TTC549 (cell line): ENCODE measurements around the gene SCGB3A1.

ENCODE experiments used
- FAIRE-seq: peaks from 2 replicates; lab custom pipeline; 2012; peaks lifted over from hg19 to GRCh38; lab: Jason Lieb, UNC

The SCGB3A1 gene

DNA sequence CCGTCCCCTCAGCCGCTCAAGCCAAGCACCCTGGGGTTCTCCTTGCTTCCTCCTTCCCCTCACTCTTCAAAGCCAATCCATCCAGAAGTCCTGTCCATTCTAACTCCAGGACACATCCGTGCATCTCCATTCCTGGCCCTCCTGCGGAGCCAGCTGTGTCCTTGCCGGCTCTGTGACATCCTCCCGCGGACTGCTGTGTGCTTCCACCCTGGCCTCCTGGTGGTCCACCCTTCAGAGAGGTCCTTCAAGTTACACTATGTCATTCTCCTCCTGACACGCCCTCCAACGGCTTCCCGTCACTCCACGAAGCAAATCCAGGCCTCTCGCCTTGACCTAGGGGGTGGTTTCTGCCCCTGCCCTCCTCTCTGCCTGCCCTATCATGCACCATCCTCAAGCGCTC is 13.0 kb upstream of the SCGB3A1 start:
- no peak for FAIRE-seq

- FAIRE-seq, result no peak
Measured at GRCh38 chr5:180603076-180603594, 11.8 kb upstream of the SCGB3A1 start.

DNA sequence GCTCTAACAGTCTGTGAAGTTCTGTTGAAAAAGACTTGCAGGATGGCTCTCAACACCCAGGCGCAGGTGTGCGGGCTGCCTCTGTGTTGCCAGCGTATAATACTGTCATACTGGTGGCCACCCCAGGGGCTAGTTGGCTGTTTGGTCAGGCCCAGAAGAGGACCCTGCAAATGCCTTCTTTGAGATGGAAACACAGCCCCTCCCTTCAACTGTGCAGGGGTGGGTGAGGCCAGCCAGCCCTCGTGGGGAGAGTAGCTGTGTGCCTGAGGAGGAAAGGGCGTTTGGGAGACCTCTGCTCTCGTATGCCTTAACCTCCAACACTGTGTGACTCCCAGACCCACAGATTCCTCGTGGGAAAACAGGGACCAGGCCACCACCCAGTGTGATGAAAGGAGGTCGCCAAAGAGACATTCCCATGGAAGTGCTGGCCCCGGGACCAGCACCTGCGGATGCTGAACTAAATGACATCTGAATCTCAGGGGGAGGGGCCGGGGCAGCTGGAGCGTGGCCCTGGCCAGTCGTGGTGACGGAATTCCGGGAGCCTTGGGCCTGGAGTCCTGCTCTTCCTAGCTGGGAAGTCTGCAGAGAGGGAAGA is 11.3 kb upstream of the SCGB3A1 start:
- FAIRE-seq, result no peak

DNA sequence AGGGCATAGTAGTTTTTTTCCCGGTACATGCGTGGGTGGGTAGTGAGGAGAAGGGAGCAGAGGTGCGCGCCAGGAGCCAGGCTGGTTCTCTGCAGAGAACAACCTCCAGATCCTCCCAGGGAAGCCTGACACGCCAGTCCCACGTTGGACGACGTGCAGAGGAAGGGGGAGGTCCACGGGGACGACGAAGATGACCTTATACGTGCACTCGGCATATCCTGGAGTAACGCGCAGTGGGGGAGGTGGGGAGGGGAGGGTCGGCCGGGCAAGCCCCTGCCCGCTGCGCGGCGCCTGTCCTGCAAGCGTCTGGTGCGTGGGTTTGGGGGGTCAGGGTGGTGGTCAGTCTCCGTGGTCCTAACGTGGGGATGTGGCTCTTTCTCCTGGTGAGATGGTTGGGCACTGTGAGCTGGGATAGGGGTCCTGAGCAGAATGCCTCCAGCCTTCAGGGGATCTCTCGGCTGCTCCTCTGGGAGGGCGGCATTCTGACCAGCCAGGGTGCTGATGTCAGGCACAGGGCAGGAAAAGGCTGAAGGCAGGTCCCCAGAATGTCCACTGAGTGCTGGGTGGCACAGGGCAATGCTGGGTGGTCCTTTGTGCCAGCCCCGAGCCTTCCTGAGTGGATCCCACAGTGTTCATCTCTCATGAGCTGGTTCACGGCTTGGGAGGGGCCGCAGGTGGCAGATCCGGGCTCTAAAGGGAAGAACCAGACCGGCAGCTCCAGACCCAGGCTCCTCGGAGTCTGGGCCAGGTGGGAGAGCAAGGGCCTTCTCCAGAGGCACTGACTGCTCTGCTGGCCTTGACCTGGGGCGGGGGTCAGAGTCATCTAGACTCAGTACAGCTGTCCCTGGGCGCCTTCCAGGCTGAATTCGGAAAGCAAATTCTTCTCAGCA is 10.5 kb upstream of the SCGB3A1 start:
- FAIRE-seq, result no peak

GRCh38 chr5:180600554-180601041 is 9.3 kb upstream of the SCGB3A1 start:
- FAIRE-seq, result no peak

- no peak for FAIRE-seq
Measured at GRCh38 chr5:180599981-180600553, 8.8 kb upstream of the SCGB3A1 start.

DNA sequence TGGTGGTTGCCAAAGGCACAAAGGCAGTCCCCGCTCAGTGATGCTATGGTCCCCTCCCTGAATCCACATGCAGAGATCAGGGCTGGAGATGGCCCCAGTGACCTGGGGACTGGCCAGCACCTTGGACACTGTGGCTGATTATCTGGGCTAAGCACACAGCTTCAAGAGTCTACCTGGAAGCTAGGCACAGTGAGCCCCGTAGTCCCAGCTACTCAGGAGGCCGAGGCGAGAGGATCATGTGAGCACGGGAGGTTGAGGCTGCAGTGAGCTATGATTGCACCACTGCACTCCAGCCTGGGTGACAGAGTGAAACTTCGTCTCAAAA is 8.3 kb upstream of the SCGB3A1 start:
- FAIRE-seq, result no peak

DNA sequence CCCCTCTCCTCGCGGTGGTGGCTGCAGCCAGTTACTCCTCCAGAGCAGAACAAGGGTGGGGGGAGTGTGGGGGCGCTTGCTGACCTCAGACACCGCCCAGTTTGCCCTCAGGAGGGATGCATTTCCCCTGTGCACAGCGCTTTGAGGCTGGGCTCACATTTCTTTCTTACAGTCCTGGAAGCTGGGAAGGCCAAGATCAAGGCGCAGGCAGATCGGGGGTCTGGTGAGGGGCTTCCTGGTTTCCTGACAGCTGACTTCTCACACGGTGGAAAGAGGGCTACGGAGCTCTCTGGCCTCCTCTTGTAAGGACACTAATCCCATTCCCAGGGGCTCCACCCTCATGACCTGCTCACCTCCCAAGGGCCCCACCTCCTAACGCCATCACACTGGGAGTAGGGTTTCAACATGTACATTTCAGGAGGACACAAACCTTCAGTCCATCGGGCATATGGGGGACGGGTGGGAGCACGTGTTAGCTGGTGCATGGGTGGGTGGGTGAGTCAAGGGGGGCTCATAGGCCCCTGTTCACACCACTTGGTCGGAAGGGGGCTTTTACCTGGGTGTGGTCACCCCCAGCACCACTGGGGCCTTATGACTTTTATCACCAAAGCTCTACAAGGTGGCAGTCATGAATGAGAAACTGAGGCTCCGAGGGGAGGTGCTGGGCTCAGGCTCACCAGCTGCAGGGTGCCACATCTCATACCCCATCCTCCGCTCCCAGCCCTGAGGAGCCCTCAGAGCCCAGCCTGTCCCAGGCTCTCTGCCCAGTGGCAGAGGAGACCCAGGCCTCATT is 7.7 kb upstream of the SCGB3A1 start:
- no peak for FAIRE-seq

DNA sequence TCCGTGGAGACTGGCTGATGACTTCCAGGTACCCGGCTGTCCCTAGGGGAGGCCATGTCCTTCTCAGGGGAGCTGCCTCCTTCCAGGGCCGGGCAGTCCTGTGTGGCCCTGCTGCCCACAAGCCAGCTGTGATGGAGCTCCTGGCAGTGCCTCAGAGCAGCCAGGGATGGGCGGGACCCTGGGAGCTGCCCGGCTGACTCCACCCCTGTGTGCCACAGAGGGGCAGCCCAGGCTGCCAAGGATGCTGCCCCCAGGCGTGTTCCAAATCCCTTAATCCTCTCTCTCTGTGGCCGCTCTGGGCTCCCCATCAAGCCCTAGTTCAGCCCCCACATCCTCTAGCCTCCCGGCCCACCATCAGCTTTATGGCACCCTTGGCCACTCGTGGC is 7.0 kb upstream of the SCGB3A1 start:
- no peak for FAIRE-seq

GRCh38 chr5:180596668-180597231 is 5.5 kb upstream of the SCGB3A1 start:
- no peak for FAIRE-seq

DNA sequence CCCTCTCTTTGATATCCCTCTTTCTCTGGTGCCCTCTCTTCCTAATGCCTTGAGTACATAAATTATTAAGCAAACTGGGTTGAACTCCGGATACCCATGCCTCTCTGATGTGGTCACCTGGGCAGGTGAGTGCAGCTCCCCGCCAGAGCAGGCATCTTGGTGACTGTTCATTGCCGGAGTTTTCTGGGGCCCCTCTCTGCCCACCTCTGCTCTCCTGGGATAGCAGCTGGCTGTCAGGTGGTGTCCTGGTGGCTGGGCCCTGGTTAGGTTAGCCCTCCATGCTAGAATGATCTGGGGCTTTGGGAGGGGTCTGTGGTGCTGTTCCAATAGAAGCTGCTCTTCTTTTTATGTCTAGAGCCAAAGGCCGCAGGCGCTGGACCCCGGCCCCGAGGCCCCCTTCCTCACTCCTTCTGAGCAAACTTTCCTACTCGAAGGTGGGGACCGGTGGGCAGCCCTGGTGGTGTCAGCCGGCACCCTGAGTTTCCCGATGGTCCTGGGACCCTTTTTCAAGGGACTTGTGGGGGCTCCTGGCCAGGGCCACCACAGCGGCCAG is 4.9 kb upstream of the SCGB3A1 start:
- no peak for FAIRE-seq

GRCh38 chr5:180595381-180596114 is 4.2 kb upstream of the SCGB3A1 start:
- FAIRE-seq, result no peak

GRCh38 chr5:180595046-180595379 is 3.7 kb upstream of the SCGB3A1 start:
- FAIRE-seq, result no peak

DNA sequence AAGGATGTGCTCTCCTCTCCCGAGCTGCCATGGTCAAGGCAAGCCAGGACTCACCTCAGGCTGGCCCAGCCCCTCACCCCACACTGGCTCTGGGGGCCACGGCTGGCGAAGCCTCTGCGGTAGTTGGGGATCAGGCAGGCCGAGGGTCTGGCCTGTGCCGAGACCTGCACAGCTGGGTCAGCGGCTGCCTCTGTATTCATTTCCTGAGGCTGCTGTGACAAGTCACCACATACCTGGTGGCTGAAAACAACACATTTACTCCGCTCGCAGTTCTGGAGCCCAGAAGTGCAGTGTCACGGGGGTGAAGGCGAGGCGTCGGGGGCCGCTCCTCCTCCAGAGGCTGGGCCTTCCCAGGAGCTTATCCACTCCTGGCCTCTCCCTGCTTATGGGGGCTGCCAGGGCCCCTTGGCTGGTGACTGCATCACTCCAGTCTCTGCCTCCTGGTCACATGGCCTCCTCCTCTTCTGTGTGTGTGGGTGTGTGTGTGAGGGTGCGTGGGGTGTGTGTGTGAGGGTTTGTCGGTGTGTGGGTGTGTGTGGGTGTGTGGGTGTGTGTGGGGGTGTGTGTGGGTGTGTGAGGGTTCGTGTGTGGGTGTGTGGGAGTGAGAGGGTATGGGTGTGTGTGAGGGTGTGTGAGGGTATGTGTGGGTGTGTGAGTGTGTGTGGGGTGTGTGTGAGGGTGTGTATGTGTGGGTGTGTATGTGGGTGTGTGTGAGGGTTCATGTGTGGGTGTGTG is 3.2 kb upstream of the SCGB3A1 start:
- FAIRE-seq, result no peak

DNA sequence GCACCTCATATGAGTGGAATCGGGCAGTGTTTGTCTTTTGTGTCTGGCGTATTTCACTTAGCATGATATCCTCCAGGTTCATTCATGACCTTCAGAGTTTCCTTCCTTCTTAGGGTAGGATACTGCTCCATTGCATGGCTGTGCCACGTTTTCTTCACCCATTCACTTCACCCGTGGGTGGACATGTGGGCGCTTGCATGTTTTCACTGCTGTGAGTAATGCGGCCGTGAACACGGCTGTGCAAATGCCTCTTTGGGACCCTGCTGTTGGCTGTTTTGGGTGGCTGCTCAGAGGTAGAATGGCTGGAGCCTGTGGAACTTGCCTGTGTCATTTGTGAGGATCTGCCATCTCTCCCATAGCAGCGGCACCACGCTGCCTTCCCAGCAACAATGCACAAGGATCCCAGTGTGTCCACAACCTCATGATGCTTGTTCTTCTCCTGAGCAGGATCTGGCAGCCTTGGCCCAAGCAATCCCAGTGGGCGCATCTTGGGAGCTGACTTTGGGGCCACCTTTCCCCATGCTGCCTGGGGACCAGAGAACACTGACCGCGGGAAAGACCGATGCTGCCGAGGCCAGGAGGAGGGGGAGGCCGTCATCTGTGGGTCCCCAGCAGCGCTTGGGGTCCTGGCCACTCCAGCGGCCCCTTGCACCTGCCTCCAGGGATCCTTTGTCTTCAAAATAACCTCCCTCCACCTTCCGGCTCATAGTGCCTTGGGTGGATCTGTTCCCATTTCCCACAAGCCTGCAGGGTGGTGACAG is 2.3 kb upstream of the SCGB3A1 start:
- no peak for FAIRE-seq

DNA sequence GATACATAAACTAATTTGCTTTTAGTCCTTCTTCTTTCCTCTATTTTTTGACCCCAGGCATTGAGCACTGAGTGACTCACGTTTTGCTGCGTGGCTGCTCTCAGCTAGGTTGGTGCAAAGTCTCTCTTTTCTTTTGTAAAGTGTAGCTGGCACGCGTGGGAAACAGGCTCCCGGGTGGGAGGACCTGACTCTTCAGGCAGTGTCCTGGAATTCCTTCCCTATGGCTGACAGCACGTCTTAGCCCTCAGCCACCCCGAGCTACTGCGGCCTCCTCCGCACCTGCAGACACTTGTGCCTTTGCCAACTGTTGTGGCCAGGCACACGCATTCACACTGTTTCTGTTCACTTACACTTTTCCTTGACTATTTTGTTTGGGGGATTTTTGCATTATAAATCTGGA is 877 bp upstream of the SCGB3A1 start:
- FAIRE-seq, result no peak

DNA sequence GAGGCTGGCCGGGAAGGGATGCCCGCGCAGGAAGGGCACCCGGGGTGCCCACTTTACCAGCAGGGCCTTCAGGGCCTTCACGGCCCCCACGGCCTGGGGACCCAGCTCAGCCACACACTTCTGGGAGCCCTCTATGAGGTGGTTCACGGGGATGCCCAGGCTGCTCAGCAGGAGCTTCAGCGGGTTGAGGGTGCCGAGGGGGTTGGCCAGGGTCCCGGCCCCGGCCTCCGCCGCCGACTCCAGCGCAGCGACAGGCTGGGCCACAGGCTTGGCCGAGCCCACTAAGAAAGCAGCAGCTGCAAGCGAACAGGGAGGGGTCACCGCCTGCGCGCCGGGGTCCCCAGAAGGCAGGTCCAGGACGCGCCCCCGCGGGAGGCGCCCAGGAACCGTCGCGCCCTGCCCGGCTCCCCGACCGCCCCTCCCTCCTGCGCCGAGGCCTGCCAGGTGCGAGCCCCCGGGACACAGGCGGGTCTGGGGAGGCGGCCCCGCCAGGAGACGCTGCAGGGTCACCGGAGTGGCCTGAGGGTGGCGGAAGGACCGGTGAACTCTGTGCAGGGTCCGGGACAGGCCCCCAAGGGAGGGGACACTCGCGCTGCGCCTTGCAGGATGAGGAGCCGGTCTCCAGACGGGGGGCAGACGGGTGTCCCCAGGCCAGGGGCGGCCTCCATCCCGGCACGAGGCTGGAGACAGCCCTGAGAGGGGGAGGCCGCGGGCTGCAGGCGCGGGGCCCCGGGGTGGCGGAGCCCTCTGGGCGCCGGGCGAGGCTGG is 572 bp downstream of the SCGB3A1 start:
- no peak for FAIRE-seq

DNA sequence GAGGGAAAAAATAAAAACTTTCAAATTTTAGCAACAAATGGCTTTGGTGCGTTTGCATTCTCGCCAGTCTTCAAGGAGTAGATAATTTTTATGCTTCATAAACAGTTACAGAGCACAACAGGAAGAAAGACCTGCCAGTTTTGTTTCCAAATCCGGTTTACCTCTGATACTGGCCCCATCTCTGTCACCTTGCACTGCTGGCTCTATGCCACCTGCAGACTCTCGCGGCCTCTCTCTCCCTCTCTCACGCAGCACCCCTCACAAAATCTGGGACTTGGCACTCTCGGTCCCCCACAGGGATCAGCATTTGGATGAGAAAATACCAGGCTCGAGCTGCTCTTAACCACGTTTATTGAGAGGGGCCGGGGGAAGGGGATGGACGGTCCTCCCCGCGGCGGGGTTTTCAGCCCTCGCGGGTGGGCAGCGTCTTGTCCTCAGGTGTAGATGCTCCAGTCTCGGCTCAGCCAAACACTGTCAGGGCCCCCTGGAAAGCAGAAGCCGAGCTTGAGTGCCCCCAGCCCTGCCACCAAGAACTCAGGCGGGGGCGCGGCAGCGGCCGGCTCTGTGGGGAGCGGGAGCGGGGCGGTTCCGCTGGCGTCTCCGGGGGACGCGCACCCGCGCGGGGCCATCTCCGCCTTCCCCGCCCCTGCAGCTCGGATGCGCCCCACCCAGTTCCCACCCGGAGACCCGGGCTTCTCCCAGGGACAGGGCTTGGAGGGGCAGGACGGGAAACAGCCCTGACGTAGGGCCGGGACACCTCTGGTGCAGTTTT is 1.3 kb downstream of the SCGB3A1 start:
- FAIRE-seq, result no peak
